CD4-positive, alpha-beta T cell (primary cell): ENCODE data around the gene HS3ST2. TPM values are rescaled to one million over a fixed set of nuclear protein-coding genes. Genes with fewer than 3 reads are reported as not detected.

Experiments used
- ATAC-seq: fragments of 200-7000 bp; cut with Tn5 transposase; one replicate; pipeline ENCODE4 v1.10.0; 2022; ENCODE audit warnings: mild to moderate bottlenecking; ENCODE audit not compliant: poor library complexity
- CTCF ChIA-PET: fragments of 350-600 bp; sonication (Branson Sonifier 250); formaldehyde crosslinking; loops from one replicate; lab custom pipeline; 2021; ENCODE audit warnings: antibody characterized with exemption, inconsistent platforms; lab: Charles Lee
- POLR2A ChIA-PET: fragments of 350-600 bp; sonication (Branson Sonifier 250); formaldehyde crosslinking; loops from one replicate; lab custom pipeline; 2021; ENCODE audit warnings: antibody characterized with exemption, inconsistent platforms; lab: Charles Lee
- DNase-seq, 14 experiments: peaks; one replicate each; pipeline ENCODE4 v3.0.0-alpha.2; 2013 to 2020; ENCODE audit warnings: mixed read lengths in 2 of 14
- H3K27ac ChIP-seq, 2 donors: one replicate each; pipeline versions ENCODE4 v1.5.1 to v1.7.0; 2013; ENCODE audit warnings: low read length in 2 of 2, low read depth in 1 of 2, mild to moderate bottlenecking in 1 of 2
- H3K27me3 ChIP-seq, 2 experiments: 1 replicate in 1 of 2; 2 replicates in 1 of 2; pipeline versions ENCODE4 v1.6.1 to v1.7.0; 2013; ENCODE audit warnings: low read length in 2 of 2, control low read depth in 1 of 2, mild to moderate bottlenecking in 1 of 2, moderate library complexity in 1 of 2; ENCODE audit not compliant: insufficient read depth in 2 of 2, control insufficient read depth in 1 of 2
- H3K36me3 ChIP-seq: one replicate; pipeline ENCODE4 v1.6.1; 2013; ENCODE audit warnings: low read length, control low read depth; ENCODE audit not compliant: insufficient read depth
- H3K4me1 ChIP-seq: one replicate; pipeline ENCODE4 v1.6.1; 2013; ENCODE audit warnings: low read length, control low read depth; ENCODE audit not compliant: insufficient read depth
- H3K4me3 ChIP-seq: one replicate; pipeline ENCODE4 v1.5.1; 2013; ENCODE audit warnings: mild to moderate bottlenecking, low read length, moderate library complexity
- H3K9me3 ChIP-seq, 2 experiments: 1 replicate in 1 of 2; 2 replicates in 1 of 2; pipeline versions ENCODE4 v1.6.1 to v1.7.0; 2013; ENCODE audit warnings: low read length in 2 of 2, mild to moderate bottlenecking in 2 of 2, control low read depth in 1 of 2, moderate library complexity in 1 of 2; ENCODE audit not compliant: control insufficient read depth in 1 of 2, insufficient read depth in 1 of 2
- H3K27ac Mint-ChIP-seq: one replicate; pipeline ENCODE4 v1.8.0; 2020; ENCODE audit warnings: mixed read lengths
- H3K27me3 Mint-ChIP-seq: one replicate; pipeline ENCODE4 v1.8.0; 2021; ENCODE audit warnings: mixed read lengths
- H3K36me3 Mint-ChIP-seq: one replicate; pipeline ENCODE4 v1.8.0; 2021; ENCODE audit warnings: low read depth, mixed read lengths
- H3K4me1 Mint-ChIP-seq: one replicate; pipeline ENCODE4 v1.8.0; 2021; ENCODE audit warnings: low read depth, mixed read lengths
- H3K4me3 Mint-ChIP-seq: one replicate; pipeline ENCODE4 v1.8.0; 2020; ENCODE audit warnings: mild to moderate bottlenecking, mixed read lengths
- H3K9me3 Mint-ChIP-seq: one replicate; pipeline ENCODE4 v1.8.0; 2020; ENCODE audit warnings: mixed read lengths
- CTCF ChIP-seq: fragments of 200-600 bp; IDR thresholded peaks from one replicate; pipeline ENCODE4 v1.8.0; 2022; ENCODE audit warnings: antibody characterized with exemption, mild to moderate bottlenecking
- intact Hi-C, 2 experiments: fragments of 100-400 bp; cut with DNase I in 1 of 2; cut with micrococcal nuclease in 1 of 2; formaldehyde crosslinking; loops; one replicate each; pipeline versions ENCODE4 v1.15.1 to v1.9.0; 2023 to 2025; cut with DNase I, micrococcal nuclease
- total RNA-seq, 174 experiments: library from RNA in 2 of 174; stranded (reverse) in 2 of 174; gene quantifications; one replicate each; pipeline ENCODE4 v1.2.3 and lab custom pipeline; 2021 to 2026

The HS3ST2 gene
- total RNA-seq, 2 experiments from 2014 or later, result not detected

GRCh38 chr16:22859925-22860324 lies 46.0 kb downstream of the HS3ST2 start:
- no peak overlapping the region for H3K4me3 ChIP-seq
- no peak for TF ChIP-seq CTCF
- no peak overlapping the region for H3K27ac ChIP-seq
- ChIA-PET POLR2A (no interaction called here), CTCF (no interaction called here)
- no peaks in the 10 kb centered on the region for H3K36me3 ChIP-seq
- Mint-ChIP-seq H3K27me3 (peaks cover 59% of the 10 kb centered on the region), H3K36me3 (no peaks in the 10 kb centered on the region), H3K4me1 (no peaks in the 10 kb centered on the region), H3K27ac (no peak overlapping the region), H3K9me3 (no peaks in the 10 kb centered on the region), H3K4me3 (no peak overlapping the region)
- no peaks in the 10 kb centered on the region for H3K9me3 ChIP-seq
- H3K27me3 ChIP-seq, result peaks cover 8 to 11% of the 10 kb centered on the region in 2 experiments
- DNase-seq (no peak), ATAC-seq (no peak)
- intact Hi-C loops, result no loop called here
- H3K4me1 ChIP-seq, result no peaks in the 10 kb centered on the region

GRCh38 chr16:22861580-22861979 lies 47.6 kb downstream of the HS3ST2 start:
- peaks cover 66% of the 10 kb centered on the region for H3K27me3 Mint-ChIP-seq
- ChIA-PET POLR2A (interaction anchor here (0.6 kb wide), 1 partner anchor 120 kb away, joined by 3 read pairs; no protein-coding TSS in a partner anchor), CTCF (no interaction called here)
- H3K4me1 Mint-ChIP-seq, result no peaks in the 10 kb centered on the region
- peaks cover 8 to 11% of the 10 kb centered on the region in 2 experiments for H3K27me3 ChIP-seq
- no peak for TF ChIP-seq CTCF
- no peak overlapping the region for H3K27ac ChIP-seq
- H3K4me3 Mint-ChIP-seq, result no peak overlapping the region
- H3K36me3 Mint-ChIP-seq, result no peaks in the 10 kb centered on the region
- no peaks in the 10 kb centered on the region for H3K9me3 ChIP-seq
- DNase-seq, result no peak
- ATAC-seq, result no peak
- no peaks in the 10 kb centered on the region for H3K4me1 ChIP-seq
- no peaks in the 10 kb centered on the region for H3K9me3 Mint-ChIP-seq
- H3K36me3 ChIP-seq, result no peaks in the 10 kb centered on the region
- no peak overlapping the region for H3K4me3 ChIP-seq
- no peak overlapping the region for H3K27ac Mint-ChIP-seq
- intact Hi-C loops, result no loop called here

DNA sequence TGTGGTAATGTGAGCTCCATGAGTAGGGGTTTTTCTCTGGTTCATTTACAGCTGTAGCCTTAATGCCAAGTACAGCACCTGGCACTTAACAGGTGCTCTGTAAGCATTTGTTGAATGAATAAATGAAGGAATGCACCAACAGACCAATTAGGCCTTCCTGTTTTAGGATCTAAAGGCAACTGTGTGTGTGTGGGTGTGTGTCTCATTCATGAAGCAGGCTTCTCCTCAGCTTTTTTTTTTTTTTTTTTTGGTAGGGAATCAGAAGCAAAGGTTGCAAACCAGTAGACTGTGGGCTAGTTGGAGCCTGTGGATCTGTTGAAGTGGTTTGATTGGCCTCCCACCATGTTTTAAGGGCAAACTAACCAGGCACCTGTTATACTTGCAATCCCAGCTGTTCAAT lies 48.1 kb downstream of the HS3ST2 start:
- no peaks in the 10 kb centered on the region for H3K36me3 ChIP-seq
- Mint-ChIP-seq H3K27ac (no peak overlapping the region), H3K9me3 (no peaks in the 10 kb centered on the region), H3K36me3 (no peaks in the 10 kb centered on the region), H3K4me3 (no peak overlapping the region), H3K4me1 (no peaks in the 10 kb centered on the region), H3K27me3 (peaks cover 62% of the 10 kb centered on the region)
- ChIA-PET POLR2A (interaction anchor here (0.6 kb wide), 1 partner anchor 121 kb away, joined by 3 read pairs; no protein-coding TSS in a partner anchor), CTCF (no interaction called here)
- peaks cover 8 to 11% of the 10 kb centered on the region in 2 experiments for H3K27me3 ChIP-seq
- DNase-seq (no peak), ATAC-seq (no peak)
- H3K9me3 ChIP-seq, result no peaks in the 10 kb centered on the region
- H3K4me3 ChIP-seq, result no peak overlapping the region
- TF ChIP-seq CTCF, result no peak
- intact Hi-C loops, result no loop called here
- H3K27ac ChIP-seq, result no peak overlapping the region
- H3K4me1 ChIP-seq, result no peaks in the 10 kb centered on the region
